Neuron (in vitro differentiated cells): ENCODE data around the gene PABPN1L.

Source experiments
- H2AFZ ChIP-seq: one replicate; pipeline ENCODE4 v1.6.1; 2013; ENCODE audit warnings: low read depth, mild to moderate bottlenecking, inconsistent platforms, low read length, moderate library complexity
- H3K27me3 ChIP-seq: one replicate; pipeline ENCODE4 v1.6.1; 2013; ENCODE audit warnings: low read length; ENCODE audit not compliant: insufficient read depth
- H3K36me3 ChIP-seq: one replicate; pipeline ENCODE4 v1.6.1; 2013; ENCODE audit warnings: low read length; ENCODE audit not compliant: insufficient read depth
- H3K4me1 ChIP-seq: one replicate; pipeline ENCODE4 v1.6.1; 2013; ENCODE audit warnings: low read length; ENCODE audit not compliant: insufficient read depth
- H3K4me3 ChIP-seq: 2 replicates; pipeline ENCODE4 v1.5.1; 2013; ENCODE audit warnings: mild to moderate bottlenecking, low read length, moderate library complexity
- H3K9me3 ChIP-seq: one replicate; pipeline ENCODE4 v1.6.1; 2013; ENCODE audit warnings: low read length

The PABPN1L gene

DNA sequence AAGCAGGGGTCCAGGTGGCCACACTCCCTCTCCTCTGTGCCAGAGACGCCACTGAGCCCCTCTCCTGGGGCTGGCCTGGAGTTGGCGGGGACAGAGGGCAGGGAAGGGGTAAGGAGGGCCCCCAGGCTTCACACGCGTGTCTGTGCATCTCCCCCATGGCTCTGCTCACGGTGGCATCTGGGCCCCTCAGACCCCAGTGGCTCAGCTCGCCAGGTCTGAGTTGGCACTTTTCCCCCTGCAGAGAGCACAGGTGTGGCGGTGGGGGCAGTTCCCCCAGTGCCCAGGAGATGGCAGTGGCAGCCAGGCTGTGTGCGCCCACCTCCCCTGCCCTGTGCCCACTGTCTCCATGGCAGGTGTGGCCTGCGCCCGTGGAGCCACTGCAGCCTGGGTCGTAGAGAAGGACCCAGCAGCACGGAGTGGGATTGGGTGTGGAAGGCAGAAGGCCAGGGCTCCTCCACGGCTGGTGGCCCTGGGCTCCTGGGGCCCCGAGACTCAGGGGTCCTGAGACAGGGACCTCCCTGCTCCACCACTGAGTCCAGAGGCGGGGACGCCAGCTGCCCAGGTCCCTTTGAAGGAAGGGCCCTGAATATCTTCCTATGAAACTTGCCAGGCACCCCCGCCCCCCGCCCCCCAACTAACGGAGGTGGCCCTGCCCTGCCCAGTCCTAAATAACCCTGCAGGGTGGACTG lies 50.4 kb downstream of the PABPN1L start:
- Histone ChIP-seq H3K36me3 (no peaks in the 10 kb centered on the region), H3K4me3 (no peak overlapping the region), H3K27me3 (no peaks in the 10 kb centered on the region), H2AFZ (no peak overlapping the region), H3K9me3 (no peaks in the 10 kb centered on the region), H3K4me1 (peaks cover under 1% of the 10 kb centered on the region)

DNA sequence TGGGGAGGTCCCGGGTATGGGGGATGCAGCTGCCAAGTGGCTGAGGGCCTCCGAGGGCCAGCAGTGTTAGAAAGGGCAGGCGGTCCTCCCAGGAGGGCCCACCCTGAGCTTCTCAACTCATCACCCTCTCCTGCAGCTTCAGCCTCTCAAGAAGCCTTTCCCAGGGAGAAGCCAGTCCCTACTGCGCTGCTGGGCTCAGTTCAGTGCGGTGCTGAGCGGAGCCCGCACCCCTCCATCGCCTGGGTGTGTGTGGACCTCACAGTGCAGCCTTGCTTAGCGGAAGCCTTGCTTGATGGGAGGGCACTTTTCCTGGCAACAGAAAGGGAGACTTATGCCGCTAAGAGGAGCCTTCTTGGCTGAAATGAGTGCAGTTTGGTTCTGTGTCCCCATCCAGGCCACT lies 51.2 kb downstream of the PABPN1L start:
- H2AFZ ChIP-seq = no peak overlapping the region
- no peaks in the 10 kb centered on the region for H3K9me3 ChIP-seq
- no peaks in the 10 kb centered on the region for H3K27me3 ChIP-seq
- H3K4me3 ChIP-seq = no peak overlapping the region
- H3K36me3 ChIP-seq = no peaks in the 10 kb centered on the region
- H3K4me1 ChIP-seq = peaks cover 8% of the 10 kb centered on the region

DNA sequence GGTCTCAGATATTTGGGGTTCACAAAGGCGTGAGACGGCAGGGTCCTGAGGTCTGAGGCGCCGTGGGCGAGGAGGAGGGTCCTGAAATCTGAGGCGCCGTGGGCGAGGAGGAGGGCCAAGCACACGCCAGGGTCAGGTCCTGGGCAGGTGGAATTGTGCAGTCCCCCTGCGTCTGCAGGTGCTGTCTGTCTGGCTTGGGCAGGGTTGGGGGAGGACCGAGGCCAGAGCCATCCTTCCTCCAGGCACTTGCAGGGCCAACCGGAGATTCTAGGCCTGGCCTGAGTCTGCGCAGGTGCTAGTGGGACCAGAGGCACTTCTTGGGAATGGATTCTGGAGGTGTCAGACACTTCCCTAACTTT lies 52.3 kb downstream of the PABPN1L start:
- Histone ChIP-seq H3K4me3 (no peak overlapping the region), H3K27me3 (no peaks in the 10 kb centered on the region), H3K9me3 (no peaks in the 10 kb centered on the region), H3K4me1 (peaks cover 15% of the 10 kb centered on the region), H2AFZ (no peak overlapping the region), H3K36me3 (peaks cover 10% of the 10 kb centered on the region)
